OCI-LY3 (cell line): ENCODE measurements around the gene RUNX2.

ENCODE experiments used
- H2AFZ ChIP-seq: fragments of 200-600, 300-600 bp; shearing (Covaris generic); 2 replicates; pipeline ENCODE4 v1.6.0; 2014; ENCODE audit warnings: antibody characterized with exemption, low read depth, low read length
- H3K27ac ChIP-seq: fragments of 200-600, 300-600 bp; sonication (generic); 2 replicates; pipeline ENCODE4 v1.5.1; 2014; ENCODE audit warnings: mild to moderate bottlenecking, low read length, moderate library complexity, mixed read lengths
- H3K27me3 ChIP-seq: fragments of 200-600, 300-600 bp; sonication (generic); 2 replicates; pipeline ENCODE4 v1.6.1; 2014; ENCODE audit warnings: low read depth, low read length, mixed read lengths
- H3K36me3 ChIP-seq: fragments of 200-600, 300-600 bp; sonication (generic); replicated peaks from 2 replicates; pipeline ENCODE3; 2014; ENCODE audit warnings: low read depth, low read length, mixed read lengths
- H3K4me1 ChIP-seq: fragments of 300-600, 200-600 bp; sonication (generic); 2 replicates; pipeline ENCODE4 v1.6.1; 2014; ENCODE audit warnings: low read length, mixed read lengths
- H3K4me2 ChIP-seq: fragments of 200-600, 300-600 bp; sonication (generic); 2 replicates; pipeline ENCODE4 v1.6.1; 2014; ENCODE audit warnings: low read length, mixed read lengths
- H3K4me3 ChIP-seq: fragments of 300-600, 200-600 bp; sonication (generic); 2 replicates; pipeline ENCODE4 v1.5.1; 2014; ENCODE audit warnings: antibody characterized with exemption, mild to moderate bottlenecking, low read length, moderate library complexity
- H3K79me2 ChIP-seq: fragments of 300-600, 200-600 bp; shearing (Covaris generic); 2 replicates; pipeline ENCODE4 v1.6.1; 2014; ENCODE audit warnings: mild to moderate bottlenecking, low read length, mixed read lengths
- H3K9ac ChIP-seq: fragments of 300-600, 200-600 bp; shearing (Covaris generic); 2 replicates; pipeline ENCODE4 v1.6.0; 2014; ENCODE audit warnings: mild to moderate bottlenecking, low read length, moderate library complexity
- H3K9me3 ChIP-seq: fragments of 200-600, 300-600 bp; shearing (Covaris generic); 2 replicates; pipeline ENCODE4 v1.6.1; 2014; ENCODE audit warnings: low read length, mixed read lengths; ENCODE audit not compliant: insufficient read depth
- H4K20me1 ChIP-seq: fragments of 200-600, 300-600 bp; sonication (generic); 2 replicates; pipeline ENCODE4 v1.6.1; 2016; ENCODE audit warnings: low read length, mixed read lengths; ENCODE audit not compliant: insufficient read depth
- EZH2phosphoT487 ChIP-seq: fragments of 200-600 bp; shearing (Covaris generic); IDR thresholded peaks from 2 replicates; pipeline ENCODE4 v1.6.1; 2018; ENCODE audit warnings: antibody characterized with exemption, mixed run types, low read depth
- TF ChIP-seq, protein P1 (sequence below): fragments of 200-600, 300-600 bp; sonication (generic); IDR thresholded peaks from 2 replicates; pipeline ENCODE4 v1.5.1; 2014; ENCODE audit warnings: antibody characterized with exemption, low read length, low read depth

Gene RUNX2

DNA sequence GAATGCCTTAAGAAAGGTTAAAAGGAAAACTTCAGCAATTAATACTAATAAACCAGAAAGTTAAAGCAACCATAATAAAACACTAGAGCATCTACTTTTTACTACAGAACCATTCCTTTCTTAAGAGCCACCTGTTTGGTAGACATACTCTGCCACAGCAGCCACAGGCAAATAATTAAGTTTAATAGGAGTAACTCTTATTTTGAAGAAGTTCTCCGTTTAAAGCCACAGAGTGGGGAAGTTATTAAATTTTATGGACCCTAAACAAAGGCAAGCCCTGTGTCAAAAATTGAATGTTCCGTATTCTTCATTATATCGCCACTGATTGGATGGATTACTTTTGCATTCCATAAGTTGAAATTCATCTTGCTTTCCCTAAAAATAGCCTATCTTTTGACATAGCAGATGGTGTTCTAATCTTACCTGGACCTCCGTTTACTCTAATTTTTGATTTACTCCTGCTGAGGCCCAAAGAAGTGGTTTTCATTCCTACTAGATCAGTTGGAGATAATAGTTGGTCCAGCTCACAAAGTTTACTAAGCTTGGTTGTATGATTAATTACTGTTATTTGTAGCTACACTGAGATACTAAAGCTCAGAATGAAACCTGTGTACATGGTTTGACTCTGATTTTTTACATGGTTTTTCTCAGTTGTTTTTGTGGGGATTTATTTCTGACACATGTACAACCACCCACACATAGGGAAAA is 190.0 kb downstream of the RUNX2 start:
- H3K9ac ChIP-seq = no peak overlapping the region
- no peaks in the 10 kb centered on the region for H3K36me3 ChIP-seq
- H3K4me3 ChIP-seq = no peak overlapping the region
- H3K27me3 ChIP-seq = peaks cover 52% of the 10 kb centered on the region
- no peaks in the 10 kb centered on the region for H3K79me2 ChIP-seq
- H2AFZ ChIP-seq = no peak overlapping the region
- H3K4me1 ChIP-seq = 0 out of 2 replicates have a peak, but pooled peaks cover 4% of the 10 kb centered on the region
- TF ChIP-seq EZH2phosphoT487 = no peak
- TF ChIP-seq, protein P1, sequence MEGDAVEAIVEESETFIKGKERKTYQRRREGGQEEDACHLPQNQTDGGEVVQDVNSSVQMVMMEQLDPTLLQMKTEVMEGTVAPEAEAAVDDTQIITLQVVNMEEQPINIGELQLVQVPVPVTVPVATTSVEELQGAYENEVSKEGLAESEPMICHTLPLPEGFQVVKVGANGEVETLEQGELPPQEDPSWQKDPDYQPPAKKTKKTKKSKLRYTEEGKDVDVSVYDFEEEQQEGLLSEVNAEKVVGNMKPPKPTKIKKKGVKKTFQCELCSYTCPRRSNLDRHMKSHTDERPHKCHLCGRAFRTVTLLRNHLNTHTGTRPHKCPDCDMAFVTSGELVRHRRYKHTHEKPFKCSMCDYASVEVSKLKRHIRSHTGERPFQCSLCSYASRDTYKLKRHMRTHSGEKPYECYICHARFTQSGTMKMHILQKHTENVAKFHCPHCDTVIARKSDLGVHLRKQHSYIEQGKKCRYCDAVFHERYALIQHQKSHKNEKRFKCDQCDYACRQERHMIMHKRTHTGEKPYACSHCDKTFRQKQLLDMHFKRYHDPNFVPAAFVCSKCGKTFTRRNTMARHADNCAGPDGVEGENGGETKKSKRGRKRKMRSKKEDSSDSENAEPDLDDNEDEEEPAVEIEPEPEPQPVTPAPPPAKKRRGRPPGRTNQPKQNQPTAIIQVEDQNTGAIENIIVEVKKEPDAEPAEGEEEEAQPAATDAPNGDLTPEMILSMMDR = no peak
- H3K27ac ChIP-seq = no peak overlapping the region
- H4K20me1 ChIP-seq = no peaks in the 10 kb centered on the region
- no peaks in the 10 kb centered on the region for H3K9me3 ChIP-seq
- H3K4me2 ChIP-seq = no peak overlapping the region

DNA sequence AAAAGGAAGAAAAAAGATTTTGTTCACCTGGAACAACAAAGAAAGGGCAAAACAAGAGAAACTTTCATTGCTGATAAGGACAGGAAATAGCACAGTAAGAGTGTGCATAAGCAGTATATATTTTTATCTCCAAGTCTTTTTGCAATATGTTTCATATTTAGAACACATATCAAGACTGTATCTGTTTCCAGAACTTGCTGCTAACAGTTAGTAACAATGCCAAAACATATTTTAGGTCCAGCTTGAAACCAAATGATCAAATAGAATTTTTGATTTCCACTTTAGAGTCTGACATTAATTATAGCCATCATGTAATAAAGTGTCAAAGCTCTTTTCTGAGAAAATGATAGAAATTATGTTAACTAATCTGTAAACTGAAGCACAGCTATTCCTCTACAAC is 193.1 kb downstream of the RUNX2 start:
- H3K4me1 ChIP-seq = 0 out of 2 replicates have a peak, but pooled peaks cover 4% of the 10 kb centered on the region
- H3K27me3 ChIP-seq = peaks cover 36% of the 10 kb centered on the region
- no peaks in the 10 kb centered on the region for H4K20me1 ChIP-seq
- no peaks in the 10 kb centered on the region for H3K9me3 ChIP-seq
- no peak for TF ChIP-seq EZH2phosphoT487
- TF ChIP-seq, protein P1 = no peak
- no peak overlapping the region for H3K9ac ChIP-seq
- no peaks in the 10 kb centered on the region for H3K36me3 ChIP-seq
- no peak overlapping the region for H3K27ac ChIP-seq
- no peaks in the 10 kb centered on the region for H3K79me2 ChIP-seq
- no peak overlapping the region for H3K4me2 ChIP-seq
- no peak overlapping the region for H3K4me3 ChIP-seq
- no peak overlapping the region for H2AFZ ChIP-seq

DNA sequence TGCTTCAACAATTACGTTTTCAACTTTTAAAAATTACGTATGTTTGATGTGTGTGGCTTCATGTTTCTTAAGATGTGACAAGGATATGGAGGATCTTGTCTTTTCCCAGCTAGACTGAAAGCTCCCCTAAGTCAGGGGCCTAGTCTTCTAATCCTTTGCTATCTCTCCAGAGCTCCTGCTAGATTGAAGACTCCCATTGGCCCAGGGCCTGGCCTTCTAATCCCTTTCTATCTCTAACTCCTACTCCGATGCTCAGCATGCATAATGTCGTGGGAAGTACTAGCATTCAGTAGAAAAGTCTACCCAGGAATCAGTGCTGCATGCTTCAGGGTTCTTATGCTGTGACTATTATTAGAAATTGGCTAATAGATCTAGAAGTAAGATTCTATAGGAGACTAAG is 194.4 kb downstream of the RUNX2 start:
- H4K20me1 ChIP-seq = no peaks in the 10 kb centered on the region
- H3K9ac ChIP-seq = no peak overlapping the region
- H3K27ac ChIP-seq = no peak overlapping the region
- H2AFZ ChIP-seq = no peak overlapping the region
- H3K4me1 ChIP-seq = 0 out of 2 replicates have a peak, but pooled peaks cover 4% of the 10 kb centered on the region
- H3K27me3 ChIP-seq = peaks cover 36% of the 10 kb centered on the region
- no peaks in the 10 kb centered on the region for H3K36me3 ChIP-seq
- no peak for TF ChIP-seq EZH2phosphoT487
- TF ChIP-seq, protein P1 = no peak
- H3K79me2 ChIP-seq = no peaks in the 10 kb centered on the region
- H3K4me3 ChIP-seq = no peak overlapping the region
- H3K4me2 ChIP-seq = no peak overlapping the region
- no peaks in the 10 kb centered on the region for H3K9me3 ChIP-seq

DNA sequence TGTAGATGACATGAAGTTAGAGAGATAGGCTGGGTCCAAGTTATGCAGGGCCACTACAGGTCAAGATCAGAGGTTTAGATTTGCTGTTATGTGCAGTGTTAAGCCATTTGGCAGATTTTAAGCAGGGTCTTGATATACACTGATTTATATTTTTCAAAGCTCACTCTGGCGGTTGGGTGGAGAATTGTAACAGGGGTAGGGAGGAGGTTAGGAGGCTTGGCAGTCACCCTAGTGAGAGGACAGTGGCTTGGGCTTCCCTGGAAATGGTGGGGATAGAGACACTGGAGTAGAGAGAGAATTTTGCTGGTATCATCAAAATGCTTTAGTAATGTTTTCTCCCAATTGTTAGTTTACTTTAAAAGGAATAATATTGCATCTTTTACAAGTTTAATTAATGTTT is 199.1 kb downstream of the RUNX2 start:
- Histone ChIP-seq H3K27ac (no peak overlapping the region), H3K9me3 (no peaks in the 10 kb centered on the region), H3K4me1 (no peaks in the 10 kb centered on the region), H4K20me1 (no peaks in the 10 kb centered on the region), H3K27me3 (peaks cover 63% of the 10 kb centered on the region), H3K4me3 (no peak overlapping the region), H2AFZ (no peak overlapping the region), H3K36me3 (no peaks in the 10 kb centered on the region), H3K79me2 (no peaks in the 10 kb centered on the region), H3K9ac (no peak overlapping the region), H3K4me2 (no peak overlapping the region)
- TF ChIP-seq, protein P1 = no peak
- no peak for TF ChIP-seq EZH2phosphoT487
